NCI-H748 (cell line): Measurements from ENCODE around the gene MLEC.
"Not testable (repeated sequence)": the region's sequence is repeated elsewhere in the genome, so short reads cannot be mapped to it uniquely, and the experiment has no call there.

ENCODE experiments used
- DNase-seq: peaks from one replicate; lab custom pipeline; 2025; ENCODE audit not compliant: unreplicated experiment; lab: John Stamatoyannopoulos, UW

Gene MLEC

DNA sequence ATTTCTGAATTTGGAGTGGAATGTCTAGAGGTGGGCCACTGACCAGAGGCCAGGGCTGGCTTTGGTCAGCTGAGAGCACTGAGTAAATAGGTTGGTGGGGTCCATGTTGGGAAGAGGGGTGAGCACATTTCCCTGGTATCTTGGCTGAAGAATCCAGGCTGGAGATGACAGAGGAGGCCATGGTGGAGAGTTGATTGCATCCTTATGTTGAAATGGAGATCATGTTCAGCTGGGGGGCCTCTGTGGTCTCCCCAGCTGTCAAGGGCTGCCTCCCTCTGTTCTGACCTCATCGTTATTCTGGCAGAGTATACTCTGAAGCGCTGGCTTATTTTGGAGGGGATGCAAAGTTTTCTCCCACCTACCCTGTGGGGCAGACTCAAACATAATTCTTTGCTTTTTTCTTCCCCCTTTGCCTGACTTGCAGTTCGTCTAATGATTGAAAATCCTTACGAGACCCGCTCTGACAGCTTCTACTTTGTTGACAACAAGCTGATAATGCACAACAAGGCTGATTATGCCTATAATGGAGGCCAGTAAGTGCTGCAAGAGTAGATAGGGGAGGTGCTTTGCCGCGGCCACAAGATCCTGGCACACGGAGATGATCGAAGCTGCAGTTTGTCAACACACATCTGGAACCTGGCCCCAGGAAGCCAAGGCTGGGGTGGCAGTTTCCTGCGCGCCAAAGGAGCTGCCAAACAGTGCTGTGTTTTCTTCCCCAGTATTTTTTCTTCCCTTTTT, 32.7 kb downstream of the MLEC start:
- no peak for DNase-seq

GRCh38 chr12:120720234-120720986, 33.5 kb downstream of the MLEC start:
- DNase-seq = no peak

GRCh38 chr12:120720987-120721801, 34.2 kb downstream of the MLEC start:
- no peak for DNase-seq

GRCh38 chr12:120721866-120722265, 34.9 kb downstream of the MLEC start:
- no peak for DNase-seq

GRCh38 chr12:120722784-120723183, 35.8 kb downstream of the MLEC start:
- DNase-seq = no peak

GRCh38 chr12:120724720-120725119, 37.8 kb downstream of the MLEC start:
- DNase-seq = no peak

- peak; percentile 61 for DNase-seq
Observed at GRCh38 chr12:120725151-120725658, 38.3 kb downstream of the MLEC start.

- DNase-seq = peak; percentile 90
Observed at GRCh38 chr12:120725659-120726509, 38.9 kb downstream of the MLEC start, which contains the start of gene ACADS. Gene ACADS (plus strand): TSS chr12:120725826. CDS start chr12:120725886, 60 bp downstream.

GRCh38 chr12:120726510-120726793, 39.5 kb downstream of the MLEC start:
- no peak for DNase-seq

DNA sequence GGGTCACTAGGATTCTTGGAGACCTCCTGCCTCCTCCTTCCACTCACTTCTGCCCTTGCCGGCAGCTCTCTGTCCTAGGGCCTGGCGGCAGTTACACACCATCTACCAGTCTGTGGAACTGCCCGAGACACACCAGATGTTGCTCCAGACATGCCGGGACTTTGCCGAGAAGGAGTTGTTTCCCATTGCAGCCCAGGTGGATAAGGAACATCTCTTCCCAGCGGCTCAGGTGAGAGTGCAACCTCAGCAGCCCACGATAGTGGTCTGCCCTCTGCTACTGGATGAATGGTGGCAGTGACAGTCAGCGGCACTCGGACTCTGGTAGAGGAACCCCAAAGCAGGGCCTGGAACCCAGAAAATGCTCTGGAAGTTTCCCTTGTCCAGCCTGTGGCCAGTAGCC, 40.0 kb downstream of the MLEC start:
- DNase-seq = no peak

GRCh38 chr12:120732198-120732597, 45.2 kb downstream of the MLEC start:
- not testable (repeated sequence) for DNase-seq

- no peak for DNase-seq
Observed at GRCh38 chr12:120733574-120733973, 46.6 kb downstream of the MLEC start.

DNA sequence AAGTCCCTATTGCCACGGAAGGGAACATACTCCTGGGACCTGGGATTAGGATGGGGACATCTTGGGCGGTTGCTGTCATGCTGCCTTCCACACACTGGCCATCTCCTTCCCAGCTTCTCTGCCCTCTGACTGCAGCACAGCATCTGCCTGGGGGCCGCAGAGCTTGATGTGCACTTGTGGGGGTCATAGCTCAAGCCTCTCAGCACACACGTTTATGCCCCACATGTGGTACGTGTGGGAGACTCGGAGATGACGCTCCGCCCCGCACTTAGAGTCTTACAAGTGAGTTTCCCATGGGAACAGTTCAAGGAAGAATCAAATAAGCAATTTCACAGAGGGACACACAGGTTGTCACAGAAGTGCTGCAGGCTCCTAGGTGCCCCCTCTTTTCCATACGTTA, 47.3 kb downstream of the MLEC start:
- DNase-seq = no peak

GRCh38 chr12:120735181-120735580, 48.2 kb downstream of the MLEC start:
- no peak for DNase-seq

DNA sequence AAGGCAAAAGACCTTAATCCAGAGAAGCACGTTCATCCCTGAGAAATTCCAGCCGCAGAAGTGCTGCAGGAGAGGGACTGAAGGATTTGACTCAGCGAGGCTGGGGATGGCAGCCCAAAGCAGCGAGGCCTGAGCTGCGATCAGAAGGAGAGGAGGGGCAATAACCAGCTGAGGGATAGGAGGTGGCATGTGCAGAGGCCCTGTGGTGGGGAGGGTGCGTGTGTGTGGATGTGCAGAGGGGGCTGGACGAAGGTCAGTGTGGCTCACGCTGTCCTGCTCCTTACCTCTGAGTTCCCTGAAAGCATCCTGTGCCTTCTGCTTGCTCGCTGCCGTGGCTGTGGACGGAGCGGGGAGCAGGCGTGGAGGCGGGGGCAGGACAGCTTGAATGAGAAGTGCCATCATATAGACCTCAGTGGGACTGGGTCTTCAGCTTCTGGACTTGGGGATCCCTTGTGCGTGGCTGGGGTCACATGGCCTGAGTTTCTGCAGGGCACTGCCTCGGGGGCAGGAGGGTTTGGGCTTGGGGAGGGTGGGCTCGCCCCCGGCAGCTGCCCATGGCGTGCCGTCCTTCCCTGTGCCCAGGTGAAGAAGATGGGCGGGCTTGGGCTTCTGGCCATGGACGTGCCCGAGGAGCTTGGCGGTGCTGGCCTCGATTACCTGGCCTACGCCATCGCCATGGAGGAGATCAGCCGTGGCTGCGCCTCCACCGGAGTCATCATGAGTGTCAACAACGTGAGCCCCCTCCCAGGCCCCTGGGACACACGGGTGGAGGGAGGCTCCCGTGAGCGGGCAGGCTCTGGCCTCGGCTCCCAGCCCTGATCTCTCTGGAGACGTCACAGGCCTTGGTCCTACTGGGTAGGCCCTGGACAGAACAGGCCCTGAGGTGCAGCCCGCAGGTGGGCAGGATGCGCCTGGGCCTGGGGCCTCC, 49.7 kb downstream of the MLEC start:
- DNase-seq = no peak

- DNase-seq = no peak
Observed at GRCh38 chr12:120737557-120738251, 50.8 kb downstream of the MLEC start.

DNA sequence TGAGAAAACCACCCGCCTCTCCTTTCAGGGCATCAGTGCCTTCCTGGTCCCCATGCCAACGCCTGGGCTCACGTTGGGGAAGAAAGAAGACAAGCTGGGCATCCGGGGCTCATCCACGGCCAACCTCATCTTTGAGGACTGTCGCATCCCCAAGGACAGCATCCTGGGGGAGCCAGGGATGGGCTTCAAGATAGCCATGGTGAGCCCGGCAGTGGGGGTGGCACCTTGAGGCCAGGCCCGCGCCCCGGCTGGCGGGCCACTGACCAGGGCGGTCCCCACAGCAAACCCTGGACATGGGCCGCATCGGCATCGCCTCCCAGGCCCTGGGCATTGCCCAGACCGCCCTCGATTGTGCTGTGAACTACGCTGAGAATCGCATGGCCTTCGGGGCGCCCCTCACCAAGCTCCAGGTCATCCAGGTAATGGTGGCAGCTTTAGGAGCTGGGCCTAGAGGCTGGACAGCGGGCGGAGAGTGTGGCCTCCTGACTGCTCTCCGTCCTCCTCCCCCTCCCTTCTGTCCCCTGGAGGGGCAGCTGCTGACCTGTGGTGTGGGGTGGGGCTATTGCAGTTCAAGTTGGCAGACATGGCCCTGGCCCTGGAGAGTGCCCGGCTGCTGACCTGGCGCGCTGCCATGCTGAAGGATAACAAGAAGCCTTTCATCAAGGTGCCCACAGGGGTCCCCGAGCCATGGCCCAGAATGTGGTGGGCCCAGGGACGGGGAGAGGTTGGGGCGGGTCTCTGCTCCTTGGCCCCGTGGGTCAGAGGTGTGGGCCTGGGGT, 51.5 kb downstream of the MLEC start:
- DNase-seq = no peak
